HepG2 (cell line): ENCODE measurements around the gene OTOP1. TPM values are rescaled to one million over a fixed set of nuclear protein-coding genes. Genes with fewer than 3 reads are reported as not detected.
A peak's percentile ranks its signal among the peaks of the same experiment; 100 is the strongest.

Experiments used
- ARID4A ChIP-seq: sonication (generic); formaldehyde crosslinking; IDR thresholded peaks from 2 replicates; pipeline ENCODE4 v1.5.0; 2020; ENCODE audit warnings: mild to moderate bottlenecking, missing genetic modification reagents, borderline replicate concordance
- FOXA1 ChIP-seq, 2 experiments: fragments of 450-650 bp in 1 of 2; sonication (generic) in 1 of 2; formaldehyde crosslinking in 1 of 2; IDR thresholded peaks; 2 replicates each; pipeline versions ENCODE4 v1.4.0 to v1.6.1; 2016 to 2020; ENCODE audit warnings: missing genetic modification reagents in 1 of 2
- FOXC1 ChIP-seq: sonication (generic); formaldehyde crosslinking; IDR thresholded peaks from 2 replicates; pipeline ENCODE4 v1.8.0; 2022; ENCODE audit warnings: mild to moderate bottlenecking, missing genetic modification reagents, borderline replicate concordance
- HMGXB3 ChIP-seq: sonication (generic); formaldehyde crosslinking; IDR thresholded peaks from 2 replicates; pipeline ENCODE4 v1.4.0; 2020; ENCODE audit warnings: missing genetic modification reagents, borderline replicate concordance
- HOXA9 ChIP-seq: sonication (generic); formaldehyde crosslinking; IDR thresholded peaks from 2 replicates; pipeline ENCODE4 v1.8.1; 2022; ENCODE audit warnings: missing genetic modification reagents, mild to moderate bottlenecking, moderate library complexity, borderline replicate concordance
- IRF2 ChIP-seq: IDR thresholded peaks from 2 replicates; pipeline ENCODE4 v1.6.1; 2018; ENCODE audit warnings: missing genetic modification reagents, missing compliant biosample characterization
- POLR2A ChIP-seq, 2 experiments: IDR thresholded peaks; 2 replicates each; pipeline ENCODE4 v1.6.1; 2011; ENCODE audit warnings: low read depth in 2 of 2, low read length in 2 of 2, mild to moderate bottlenecking in 1 of 2, moderate library complexity in 1 of 2; ENCODE audit not compliant: insufficient read depth in 1 of 2
- RBM39 ChIP-seq: fragments of 200-400 bp; formaldehyde crosslinking; IDR thresholded peaks from one replicate; pipeline ENCODE4 v1.6.1; 2018; ENCODE audit warnings: antibody characterized with exemption, mild to moderate bottlenecking, low read depth, low read length; ENCODE audit not compliant: poor library complexity, severe bottlenecking
- ZNF143 ChIP-seq: sonication (generic); formaldehyde crosslinking; IDR thresholded peaks from 2 replicates; pipeline ENCODE4 v1.4.0; 2020; ENCODE audit warnings: missing genetic modification reagents
- ZNF614 ChIP-seq: IDR thresholded peaks from 2 replicates; pipeline ENCODE4 v1.6.1; 2018; ENCODE audit warnings: missing biosample characterization, missing genetic modification reagents, inconsistent platforms, borderline replicate concordance
- ZNF850 ChIP-seq: sonication (generic); formaldehyde crosslinking; conservative IDR thresholded peaks from 2 replicates; pipeline ENCODE4 v1.9.0; 2021; ENCODE audit warnings: mild to moderate bottlenecking, missing genetic modification reagents
- polyA plus RNA-seq, 8 experiments: library from polyadenylated mRNA; depleted of rRNA in 3 of 8; stranded (reverse) in 7 of 8; unstranded in 1 of 8; fragments of >200 nt; fragmentation: Illumina TruSeq in 4 of 8; extraction: Trizol in 4 of 8; gene quantifications; 2 replicates each; pipeline versions ENCODE4 v1.2.1 to v1.2.3, GENCODE V29; 2011 to 2016; ENCODE audit warnings: low read depth in 4 of 8, missing spikeins in 1 of 8, mixed read lengths in 1 of 8; ENCODE audit not compliant: insufficient read depth in 1 of 8
- total RNA-seq, 5 experiments: library from RNA; depleted of rRNA; stranded (reverse); fragments of >200 nt; fragmentation: Illumina TruSeq; extraction: Trizol; gene quantifications; 2 replicates each; pipeline ENCODE4 v1.2.3, GENCODE V29; 2016; ENCODE audit warnings: low read depth in 1 of 5
- TF ChIP-seq, protein P1 (sequence below): sonication (generic); formaldehyde crosslinking; IDR thresholded peaks from 2 replicates; pipeline ENCODE4 v1.4.0; 2020; ENCODE audit warnings: missing genetic modification reagents
- TF ChIP-seq, protein P2 (sequence below): IDR thresholded peaks from 2 replicates; pipeline ENCODE4 v1.4.0; 2020; ENCODE audit warnings: mild to moderate bottlenecking, missing genetic modification reagents

OTOP1 gene
- total and polyA plus RNA-seq, 2 of the 13 experiments (the other 11 are each of a cell fraction or from before 2014, with no cell fraction given): not detected

- TF ChIP-seq FOXA1 (IDR thresholded peaks at IDR 0.05): no peak
- TF ChIP-seq FOXA1 (CRISPR knock-in tag; IDR thresholded peaks at IDR 0.05): peak; percentile 57
- peak; percentile 75; the same call in 1 of the 2 replicates for TF ChIP-seq HOXA9 (CRISPR knock-in tag)
- TF ChIP-seq POLR2A (IDR thresholded peaks at IDR 0.05; ENCODE audit: insufficient read depth in 1 of 2, low read depth in 2 of 2, low read length in 2 of 2): peak; percentile 89 to 92
- no peak; the same call in 1 of the 2 replicates for TF ChIP-seq FOXC1
- TF ChIP-seq IRF2: peak; percentile 89
- TF ChIP-seq HMGXB3 (CRISPR knock-in tag): peak; percentile 79
- peak; percentile 87 for TF ChIP-seq ARID4A (CRISPR knock-in tag)
- TF ChIP-seq, protein P1, sequence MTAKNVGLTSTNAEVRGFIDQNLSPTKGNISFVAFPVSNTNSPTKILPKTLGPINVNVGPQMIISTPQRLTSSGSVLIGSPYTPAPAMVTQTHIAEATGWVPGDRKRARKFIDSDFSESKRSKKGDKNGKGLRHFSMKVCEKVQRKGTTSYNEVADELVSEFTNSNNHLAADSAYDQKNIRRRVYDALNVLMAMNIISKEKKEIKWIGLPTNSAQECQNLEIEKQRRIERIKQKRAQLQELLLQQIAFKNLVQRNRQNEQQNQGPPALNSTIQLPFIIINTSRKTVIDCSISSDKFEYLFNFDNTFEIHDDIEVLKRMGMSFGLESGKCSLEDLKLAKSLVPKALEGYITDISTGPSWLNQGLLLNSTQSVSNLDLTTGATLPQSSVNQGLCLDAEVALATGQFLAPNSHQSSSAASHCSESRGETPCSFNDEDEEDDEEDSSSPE (CRISPR knock-in tag): peak; percentile 50; the same call in 1 of the 2 replicates
- TF ChIP-seq ZNF850 (CRISPR knock-in tag): 0 out of 2 replicates have a peak, but pooled peaks have one; percentile 53
- TF ChIP-seq, protein P2, sequence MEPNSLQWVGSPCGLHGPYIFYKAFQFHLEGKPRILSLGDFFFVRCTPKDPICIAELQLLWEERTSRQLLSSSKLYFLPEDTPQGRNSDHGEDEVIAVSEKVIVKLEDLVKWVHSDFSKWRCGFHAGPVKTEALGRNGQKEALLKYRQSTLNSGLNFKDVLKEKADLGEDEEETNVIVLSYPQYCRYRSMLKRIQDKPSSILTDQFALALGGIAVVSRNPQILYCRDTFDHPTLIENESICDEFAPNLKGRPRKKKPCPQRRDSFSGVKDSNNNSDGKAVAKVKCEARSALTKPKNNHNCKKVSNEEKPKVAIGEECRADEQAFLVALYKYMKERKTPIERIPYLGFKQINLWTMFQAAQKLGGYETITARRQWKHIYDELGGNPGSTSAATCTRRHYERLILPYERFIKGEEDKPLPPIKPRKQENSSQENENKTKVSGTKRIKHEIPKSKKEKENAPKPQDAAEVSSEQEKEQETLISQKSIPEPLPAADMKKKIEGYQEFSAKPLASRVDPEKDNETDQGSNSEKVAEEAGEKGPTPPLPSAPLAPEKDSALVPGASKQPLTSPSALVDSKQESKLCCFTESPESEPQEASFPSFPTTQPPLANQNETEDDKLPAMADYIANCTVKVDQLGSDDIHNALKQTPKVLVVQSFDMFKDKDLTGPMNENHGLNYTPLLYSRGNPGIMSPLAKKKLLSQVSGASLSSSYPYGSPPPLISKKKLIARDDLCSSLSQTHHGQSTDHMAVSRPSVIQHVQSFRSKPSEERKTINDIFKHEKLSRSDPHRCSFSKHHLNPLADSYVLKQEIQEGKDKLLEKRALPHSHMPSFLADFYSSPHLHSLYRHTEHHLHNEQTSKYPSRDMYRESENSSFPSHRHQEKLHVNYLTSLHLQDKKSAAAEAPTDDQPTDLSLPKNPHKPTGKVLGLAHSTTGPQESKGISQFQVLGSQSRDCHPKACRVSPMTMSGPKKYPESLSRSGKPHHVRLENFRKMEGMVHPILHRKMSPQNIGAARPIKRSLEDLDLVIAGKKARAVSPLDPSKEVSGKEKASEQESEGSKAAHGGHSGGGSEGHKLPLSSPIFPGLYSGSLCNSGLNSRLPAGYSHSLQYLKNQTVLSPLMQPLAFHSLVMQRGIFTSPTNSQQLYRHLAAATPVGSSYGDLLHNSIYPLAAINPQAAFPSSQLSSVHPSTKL: peak; percentile 46
- peak; percentile 32 for TF ChIP-seq RBM39
- peak; percentile 66; the same call in 1 of the 2 replicates for TF ChIP-seq ZNF143 (CRISPR knock-in tag)
- TF ChIP-seq ZNF614: no peak
These were observed 21.5 kb upstream of the OTOP1 start, which contains the start of gene TMEM128 (continued) for GRCh38 chr4:4248029-4248884.
